KOPT-K1 (cell line): ENCODE results near the gene SUN5.

Experiments
- H3K27ac ChIP-seq: fragments of 200-600 bp; sonication (generic); 2 replicates; pipeline ENCODE4 v1.5.1; 2016; ENCODE audit warnings: antibody characterized with exemption, mild to moderate bottlenecking, low read depth, low read length; ENCODE audit not compliant: poor library complexity, severe bottlenecking
- H3K36me3 ChIP-seq: fragments of 200-600 bp; sonication (generic); 2 replicates; pipeline ENCODE4 v1.5.1; 2017; ENCODE audit warnings: antibody characterized with exemption, mild to moderate bottlenecking, low read length, moderate library complexity; ENCODE audit not compliant: insufficient read depth
- H3K9me3 ChIP-seq: fragments of 200-600 bp; sonication (generic); 2 replicates; pipeline ENCODE4 v1.5.1; 2017; ENCODE audit warnings: antibody characterized with exemption, low read length, mild to moderate bottlenecking; ENCODE audit not compliant: insufficient read depth, poor library complexity, severe bottlenecking

Gene SUN5

DNA sequence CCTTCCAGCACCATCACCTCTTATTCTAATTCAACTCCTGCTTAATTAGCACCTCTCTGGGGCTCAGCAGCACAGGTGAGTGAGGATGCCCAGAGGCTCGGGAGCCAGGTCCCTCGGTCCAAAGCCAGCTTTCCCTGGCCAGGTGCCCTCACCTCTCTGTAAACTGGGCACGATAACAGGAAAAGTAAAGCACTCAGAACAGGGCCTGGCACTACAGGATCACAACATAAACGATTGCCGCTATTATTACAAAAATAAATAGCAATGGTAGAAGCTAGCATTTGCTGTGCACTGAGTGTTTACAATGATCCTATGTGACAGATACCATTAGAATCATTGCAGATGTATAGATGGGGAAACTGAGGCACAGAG lies 5.9 kb upstream of the SUN5 start:
- Histone ChIP-seq H3K36me3 (no peaks in the 10 kb centered on the region), H3K27ac (no peak overlapping the region), H3K9me3 (no peaks in the 10 kb centered on the region)

DNA sequence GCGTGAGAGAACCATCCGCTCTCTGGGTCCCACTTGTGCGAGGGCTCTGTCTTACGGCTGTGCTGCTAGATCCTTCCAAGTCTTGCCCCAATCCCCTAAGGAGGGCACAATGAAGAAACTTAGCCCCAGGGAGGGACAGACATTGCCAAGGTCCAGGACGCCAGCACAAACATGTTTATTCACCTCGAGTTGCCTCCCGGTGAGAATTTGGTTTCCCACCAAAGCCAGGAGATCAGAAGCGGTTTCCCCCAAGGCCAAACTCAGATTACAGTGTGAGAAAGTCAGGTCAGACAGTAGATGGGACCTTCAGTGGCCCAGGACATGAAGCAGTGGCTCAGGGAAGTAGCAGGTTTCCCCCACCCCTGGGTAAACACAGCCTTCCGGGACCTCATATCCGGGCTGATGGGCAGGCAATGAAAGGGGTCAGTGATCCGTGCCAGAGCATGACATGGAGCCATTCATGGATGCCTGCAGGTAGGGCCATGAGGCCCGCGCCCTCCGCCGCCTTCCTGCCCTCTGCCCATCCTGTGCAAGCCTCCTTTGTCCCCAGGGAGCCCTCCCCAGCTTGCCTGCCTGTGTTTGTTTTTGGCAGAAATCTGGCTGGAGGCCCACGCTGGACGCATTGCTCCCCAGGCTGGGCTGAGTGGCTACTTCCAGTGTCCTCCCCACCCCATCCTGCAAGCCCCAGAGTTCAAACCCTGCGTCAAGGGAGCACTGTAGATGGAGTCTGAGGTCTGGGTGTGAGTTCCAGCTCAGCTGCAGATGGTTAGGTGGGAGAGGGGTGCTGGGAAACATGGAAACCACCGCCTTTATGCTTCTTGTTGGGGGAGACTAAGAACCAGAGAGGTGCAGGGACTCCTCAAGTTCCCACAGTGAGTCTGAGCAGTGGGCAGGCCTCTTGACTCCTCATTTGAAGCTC lies 5.2 kb upstream of the SUN5 start:
- Histone ChIP-seq H3K27ac (no peak overlapping the region), H3K36me3 (no peaks in the 10 kb centered on the region), H3K9me3 (no peaks in the 10 kb centered on the region)

DNA sequence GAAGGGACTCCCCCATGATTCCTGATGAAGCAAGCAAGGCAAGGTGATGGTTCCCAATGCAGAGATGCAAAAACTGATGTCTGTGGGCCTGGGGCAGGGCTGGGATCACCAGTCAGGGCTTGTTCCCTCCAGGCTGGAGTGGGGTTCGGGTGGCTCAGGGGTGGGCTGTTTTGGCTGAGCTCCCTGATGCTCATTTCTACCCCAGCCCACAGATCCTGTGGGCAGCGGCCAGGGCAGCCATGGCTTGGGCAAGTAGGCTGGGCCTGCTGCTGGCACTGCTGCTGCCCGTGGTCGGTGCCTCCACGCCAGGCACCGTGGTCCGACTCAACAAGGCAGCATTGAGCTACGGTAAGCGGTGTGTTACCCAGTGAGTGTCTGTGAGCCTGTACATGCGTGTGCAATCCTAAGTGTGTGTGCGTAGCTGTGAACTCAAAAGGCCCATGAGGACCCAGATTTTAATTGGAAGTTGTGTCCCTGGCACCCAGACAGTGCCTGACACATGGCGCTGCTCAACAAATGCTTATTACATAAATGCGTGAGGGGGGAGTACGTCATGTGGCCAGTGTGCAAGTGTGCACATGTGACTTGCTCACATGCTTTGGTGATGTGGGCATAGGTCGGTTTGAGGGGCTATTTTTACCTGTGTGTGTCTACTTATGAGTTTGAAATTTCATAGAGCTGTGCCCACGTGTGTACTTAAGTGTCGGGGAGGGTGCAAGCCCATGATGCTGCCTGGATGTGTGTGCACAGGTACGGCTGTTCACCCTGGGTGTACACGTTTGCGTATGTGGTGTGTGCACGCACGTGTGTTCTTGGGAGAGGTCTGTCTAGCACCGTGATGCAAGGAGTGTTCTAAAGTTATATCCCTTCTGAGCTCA lies 4.3 kb upstream of the SUN5 start:
- Histone ChIP-seq H3K36me3 (no peaks in the 10 kb centered on the region), H3K9me3 (no peaks in the 10 kb centered on the region), H3K27ac (no peak overlapping the region)

DNA sequence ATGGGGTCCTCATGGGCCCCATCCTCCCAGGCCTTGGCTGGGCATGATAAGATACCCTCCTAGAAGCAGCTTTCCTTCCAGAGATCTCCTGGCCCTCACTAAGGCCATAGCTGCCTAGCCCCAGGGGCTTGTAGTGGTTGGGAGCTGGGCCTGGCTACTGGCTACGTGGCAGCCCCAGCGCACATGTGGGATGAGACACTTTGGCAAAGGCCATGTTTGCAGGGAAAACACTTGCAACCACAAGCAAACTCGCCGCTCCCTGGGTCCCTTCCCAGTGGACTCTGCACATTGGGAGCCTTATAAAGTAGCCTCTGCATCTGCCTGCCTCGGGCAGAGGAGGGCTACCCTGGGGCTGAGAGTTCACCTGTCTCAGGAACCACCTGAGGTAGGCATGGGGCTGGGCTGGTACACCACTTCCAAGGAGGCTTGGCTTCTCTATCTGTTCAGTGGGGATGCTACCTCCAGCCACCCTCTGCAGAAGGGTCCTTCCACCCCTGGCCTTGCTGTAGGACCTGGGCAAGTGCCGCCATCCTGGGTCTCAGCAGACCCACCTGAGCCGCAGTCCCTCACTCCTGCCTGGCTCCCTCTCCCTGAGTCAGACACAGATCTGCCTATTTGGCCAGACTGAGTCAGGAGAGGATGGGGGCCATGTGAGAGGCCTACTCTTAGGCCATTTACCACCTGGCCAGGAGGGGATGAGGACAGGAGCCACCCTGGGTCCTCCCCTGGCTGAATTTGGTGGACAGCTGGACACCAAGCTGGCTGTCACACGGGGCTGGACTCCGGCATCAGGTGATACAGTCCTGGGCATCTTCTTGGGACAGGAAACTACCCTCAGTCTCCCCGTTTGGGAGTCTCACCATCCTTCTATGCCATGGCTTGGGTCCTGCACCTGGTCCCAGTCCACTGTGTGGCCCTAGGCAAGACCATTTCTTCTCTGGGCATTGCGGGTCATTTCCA lies 3.4 kb upstream of the SUN5 start, which contains the start of gene BPIFB2:
TSS of gene BPIFB2 (plus strand) at position 329 of the 960 bp plus-strand sequence. CDS start 871 bp downstream, outside the sequence.
- no peak within 1 kb of the TSS for H3K27ac ChIP-seq
- no peaks in the 10 kb centered on the region for H3K9me3 ChIP-seq
- H3K36me3 ChIP-seq: no peaks in the 10 kb centered on the region

DNA sequence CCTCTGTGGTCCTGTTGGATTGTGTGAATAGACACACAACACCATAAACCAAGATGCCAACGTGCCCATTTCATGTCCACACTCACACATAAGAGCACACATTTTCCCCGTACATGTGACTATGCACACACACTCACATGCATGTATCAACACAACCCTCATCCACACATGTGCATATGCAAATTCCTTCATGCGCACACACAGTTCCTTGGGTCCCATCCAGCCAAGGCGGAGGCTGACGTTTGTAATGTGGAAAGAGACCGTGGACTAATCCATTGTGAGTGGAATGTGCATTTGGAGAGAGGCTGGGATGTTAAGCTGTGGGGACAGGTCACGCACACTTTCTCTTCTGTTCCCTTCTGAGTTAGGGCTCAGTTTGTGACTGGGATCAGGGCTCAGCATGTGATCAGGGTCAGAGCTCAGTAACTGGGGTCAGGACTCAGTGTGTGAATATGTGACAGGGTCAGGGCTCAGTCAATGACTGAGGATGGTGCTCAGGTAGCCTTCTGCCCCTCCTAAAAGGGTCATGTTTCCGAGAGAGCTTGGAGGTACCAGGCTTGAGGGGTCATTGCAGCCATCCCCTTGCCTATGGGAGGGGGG lies 2.6 kb upstream of the SUN5 start:
- no peaks in the 10 kb centered on the region for H3K36me3 ChIP-seq
- no peak overlapping the region for H3K27ac ChIP-seq

DNA sequence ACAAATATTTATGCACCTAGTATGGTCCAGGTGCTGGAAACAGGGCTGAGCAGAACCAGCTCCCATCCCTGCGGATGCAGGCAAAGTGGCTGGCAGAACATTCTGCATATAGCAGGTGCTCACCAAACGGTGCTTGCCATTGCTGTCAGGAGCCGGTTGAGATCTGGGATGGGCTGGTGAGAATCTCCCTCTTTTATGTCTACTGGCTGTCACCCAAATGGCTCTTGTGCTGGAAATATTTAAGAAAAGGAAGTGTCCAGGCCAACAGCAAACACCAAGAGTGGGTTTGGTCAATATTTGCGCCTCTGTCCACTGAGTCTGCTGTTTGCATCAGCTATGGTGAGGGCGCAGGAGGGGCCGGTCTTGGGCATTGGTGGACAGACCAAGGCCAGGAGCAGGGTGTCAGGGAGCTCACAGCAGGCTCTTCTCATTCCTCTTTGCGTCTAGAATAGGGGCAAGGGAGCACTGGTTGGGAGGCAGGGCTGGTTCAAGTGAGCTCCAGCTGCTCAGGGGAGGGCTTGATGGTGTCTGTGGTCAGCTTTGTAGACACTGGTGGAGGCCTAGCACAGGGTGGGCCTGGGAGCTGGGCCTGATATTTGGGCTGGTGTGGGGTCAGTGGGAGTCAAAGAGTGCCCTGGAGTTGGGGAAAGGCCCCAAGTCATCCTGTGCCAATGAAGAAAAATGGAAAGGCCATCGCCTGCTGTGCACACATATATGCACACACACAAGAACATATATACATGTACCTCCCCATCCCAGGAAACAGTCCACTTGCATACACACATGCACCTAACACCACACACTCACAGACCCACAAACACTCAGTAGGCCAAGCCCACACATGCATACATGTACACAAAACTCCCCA lies 1.9 kb upstream of the SUN5 start:
- H3K36me3 ChIP-seq: no peaks in the 10 kb centered on the region

More for the DNA sequence above, 2.6 kb upstream of the SUN5 start:
- no peaks in the 10 kb centered on the region for H3K9me3 ChIP-seq

DNA sequence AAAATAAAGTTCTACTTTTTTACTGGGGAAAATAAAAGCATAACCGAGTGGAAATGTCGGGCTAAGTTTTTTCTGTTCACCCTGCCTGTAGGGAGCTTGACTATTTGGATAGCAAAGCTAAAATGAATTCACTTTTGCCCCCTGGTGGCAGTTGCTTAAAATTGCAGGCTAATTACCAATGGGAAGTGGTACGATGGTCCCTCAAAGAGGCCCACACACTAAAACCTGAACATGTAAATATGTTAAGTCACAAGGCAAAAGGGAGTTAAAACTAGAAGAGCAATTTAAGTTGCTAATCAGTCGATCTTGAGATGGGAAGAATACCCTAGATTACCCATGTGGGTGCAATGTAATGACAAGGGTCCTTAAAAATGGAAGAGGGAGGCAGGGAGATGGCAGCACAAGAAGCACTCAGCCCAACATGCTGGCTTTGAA lies 916 bp upstream of the SUN5 start:
- H3K27ac ChIP-seq: peak overlapping the region; percentile 31
- H3K9me3 ChIP-seq: no peaks in the 10 kb centered on the region
- no peaks in the 10 kb centered on the region for H3K36me3 ChIP-seq

More for the DNA sequence above, 1.9 kb upstream of the SUN5 start:
- Histone ChIP-seq H3K27ac (no peak overlapping the region), H3K9me3 (no peaks in the 10 kb centered on the region)

DNA sequence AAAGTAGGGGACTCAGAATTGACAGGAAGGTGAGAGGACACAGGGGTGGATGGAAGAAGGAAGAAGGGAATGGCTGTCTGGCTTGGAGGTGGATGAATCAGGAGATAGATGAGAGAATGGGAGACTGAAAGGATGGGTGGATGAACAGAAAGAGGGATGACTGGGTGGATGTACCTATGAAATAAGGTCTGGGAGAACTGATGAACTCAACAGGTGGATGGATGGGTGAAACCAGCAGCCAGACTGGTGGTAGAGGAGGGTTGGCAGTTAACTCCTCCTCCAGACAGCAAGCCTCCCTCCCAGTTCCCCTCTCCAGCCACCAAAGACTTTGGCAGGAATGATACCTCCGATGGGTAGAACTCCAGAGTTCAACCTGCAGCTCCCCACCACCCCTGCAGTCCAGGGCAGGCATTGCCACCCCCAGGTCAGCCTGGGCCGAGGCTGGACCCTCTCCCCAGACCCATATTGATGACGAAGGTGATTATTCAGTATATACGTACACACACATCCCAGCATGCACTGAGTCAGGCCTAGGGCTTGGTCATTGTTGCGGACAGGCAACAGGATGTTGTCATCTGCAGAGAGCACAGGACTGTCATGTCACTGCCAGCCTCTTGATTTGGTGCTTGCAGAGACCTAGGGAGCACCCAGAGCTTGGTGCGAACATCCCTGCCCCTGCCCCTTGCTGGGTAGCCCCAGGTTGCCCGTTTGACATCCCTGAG lies 2.0 kb downstream of the SUN5 start:
- Histone ChIP-seq H3K36me3 (no peaks in the 10 kb centered on the region), H3K27ac (no peak overlapping the region), H3K9me3 (no peaks in the 10 kb centered on the region)

DNA sequence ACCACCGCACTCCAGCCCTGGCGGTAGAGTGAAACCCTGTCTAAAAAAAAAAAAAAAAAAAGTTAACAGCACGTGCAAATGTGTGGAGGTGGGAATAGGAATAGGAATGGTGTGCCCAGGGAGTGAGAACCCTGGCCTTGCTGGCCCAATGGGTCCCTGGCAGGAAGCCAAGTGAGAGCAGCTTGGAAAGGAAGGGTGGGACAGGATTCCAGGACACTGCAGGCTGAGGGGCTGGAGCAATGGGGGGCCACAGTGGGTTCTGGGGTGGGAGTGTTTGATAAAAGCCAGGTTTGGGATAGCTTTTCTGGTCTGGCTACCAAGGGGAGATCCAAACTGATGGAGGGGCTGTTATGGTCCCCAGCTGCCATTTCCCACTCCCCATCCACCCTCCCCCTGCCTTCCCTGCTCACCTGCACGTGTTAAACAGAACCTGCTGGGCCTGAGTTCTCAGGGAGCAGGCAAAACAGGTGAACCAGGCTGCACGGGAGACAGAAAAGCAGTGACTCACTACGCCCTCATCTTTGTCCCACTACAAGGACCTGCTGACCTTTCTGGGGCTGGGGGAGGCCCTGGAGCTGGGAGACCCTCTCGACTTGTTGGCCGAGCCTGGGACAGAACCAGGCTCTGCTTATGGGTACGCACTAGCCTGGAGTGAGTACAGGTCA lies 3.3 kb downstream of the SUN5 start:
- H3K36me3 ChIP-seq: no peaks in the 10 kb centered on the region
- peaks cover 2% of the 10 kb centered on the region for H3K9me3 ChIP-seq
- no peak overlapping the region for H3K27ac ChIP-seq

DNA sequence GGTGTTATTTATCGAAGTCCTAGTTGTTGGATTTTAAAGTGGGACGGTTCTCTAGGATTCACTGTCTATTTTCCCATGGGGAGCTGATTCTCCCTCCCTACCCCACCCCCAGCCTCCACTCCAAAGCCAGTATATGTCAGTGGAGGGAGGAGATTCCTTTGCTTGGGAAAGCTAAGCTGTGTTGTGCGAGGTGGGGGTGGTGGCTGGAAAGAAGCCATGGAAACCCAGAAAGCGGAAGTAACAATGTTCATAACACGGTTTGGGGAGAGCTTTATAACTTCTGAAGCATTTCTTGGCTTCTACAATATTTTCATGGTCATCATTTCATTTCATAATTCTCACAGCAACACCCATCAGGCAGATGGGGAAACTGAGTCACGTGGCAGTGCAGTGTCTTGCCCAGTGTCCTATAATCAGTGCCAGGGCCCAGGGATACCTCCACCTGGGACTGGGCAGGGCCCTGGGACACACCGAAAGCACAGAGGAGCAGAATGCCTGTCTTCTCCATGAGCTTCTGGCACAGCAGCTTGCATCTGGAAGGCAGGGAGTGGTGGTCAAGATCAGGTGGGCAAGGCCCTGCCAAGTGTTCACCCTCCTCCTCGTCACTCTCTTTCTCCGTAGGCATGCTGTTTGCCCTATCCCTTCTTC lies 4.5 kb downstream of the SUN5 start:
- H3K36me3 ChIP-seq: no peaks in the 10 kb centered on the region
- H3K27ac ChIP-seq: no peak overlapping the region
- peaks cover 14% of the 10 kb centered on the region for H3K9me3 ChIP-seq

DNA sequence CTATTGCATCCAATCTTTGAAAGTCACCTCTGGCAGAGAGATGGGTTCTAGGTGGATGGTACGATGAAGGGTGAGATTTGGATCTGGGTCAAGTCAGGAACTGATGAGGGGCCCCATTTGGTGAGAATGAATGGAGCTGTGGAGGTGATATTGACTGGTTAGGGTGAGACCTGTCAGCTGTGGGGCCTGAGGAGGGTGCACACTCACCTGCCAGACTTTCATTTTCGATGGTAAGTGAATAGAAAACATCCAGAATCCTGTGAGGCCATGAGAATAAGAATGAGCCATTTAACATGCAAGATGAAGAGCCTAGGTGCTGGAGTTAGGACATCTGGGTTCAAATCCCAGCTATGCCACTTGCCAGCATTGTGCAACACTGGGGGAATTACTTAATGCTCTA lies 6.8 kb downstream of the SUN5 start:
- H3K9me3 ChIP-seq: peaks cover 21% of the 10 kb centered on the region
- H3K36me3 ChIP-seq: no peaks in the 10 kb centered on the region
- no peak overlapping the region for H3K27ac ChIP-seq

DNA sequence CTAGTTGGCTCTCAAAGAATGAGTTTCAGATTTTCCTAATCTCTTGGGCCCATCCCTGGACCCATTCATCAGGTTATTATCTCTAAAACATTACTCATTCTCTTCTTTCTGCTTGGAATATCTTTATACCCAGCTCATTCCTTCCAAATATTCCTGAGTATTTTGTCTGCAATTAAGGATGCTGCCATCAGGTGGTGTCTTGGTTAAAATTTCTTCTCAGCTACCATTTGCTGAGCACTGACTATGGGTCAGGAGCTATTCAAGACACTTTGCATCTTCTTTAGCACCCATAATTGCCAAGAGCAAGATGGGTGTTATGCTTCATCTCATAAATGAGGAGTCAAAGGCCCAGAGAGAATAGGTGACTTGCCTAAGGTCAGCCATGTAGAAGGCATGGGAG lies 8.4 kb downstream of the SUN5 start:
- H3K27ac ChIP-seq: no peak overlapping the region
- H3K9me3 ChIP-seq: peaks cover 21% of the 10 kb centered on the region
- no peaks in the 10 kb centered on the region for H3K36me3 ChIP-seq
